Measurements from ENCODE around the gene SPSB4. TPM values are rescaled to one million over a fixed set of nuclear protein-coding genes. Genes with fewer than 3 reads are reported as not detected.

The SPSB4 gene
- total and polyA plus RNA-seq, 2 of the 13 experiments (the other 11 are each of a cell fraction or from before 2014, with no cell fraction given), result not detected

DNA sequence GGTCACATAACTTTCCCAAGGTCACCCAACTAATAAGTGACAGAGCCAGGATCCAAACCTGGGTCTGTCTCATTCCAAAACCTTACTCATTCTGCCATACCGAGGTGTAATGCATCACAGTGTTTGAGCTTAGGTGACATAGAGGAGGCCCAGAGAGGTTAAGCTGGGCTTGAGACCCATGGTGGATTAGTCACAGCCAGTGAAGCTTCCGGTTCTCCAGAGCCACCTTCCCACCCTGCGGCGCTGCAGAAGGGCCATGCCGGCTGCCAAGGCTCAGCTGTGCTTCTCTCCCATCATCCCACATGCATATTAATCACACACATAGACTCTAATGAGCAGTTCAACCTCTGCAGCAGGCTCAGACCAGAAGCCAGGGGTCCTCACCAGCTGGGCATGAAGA is 42.2 kb downstream of the SPSB4 start (continued):
- TF ChIP-seq, protein P1, sequence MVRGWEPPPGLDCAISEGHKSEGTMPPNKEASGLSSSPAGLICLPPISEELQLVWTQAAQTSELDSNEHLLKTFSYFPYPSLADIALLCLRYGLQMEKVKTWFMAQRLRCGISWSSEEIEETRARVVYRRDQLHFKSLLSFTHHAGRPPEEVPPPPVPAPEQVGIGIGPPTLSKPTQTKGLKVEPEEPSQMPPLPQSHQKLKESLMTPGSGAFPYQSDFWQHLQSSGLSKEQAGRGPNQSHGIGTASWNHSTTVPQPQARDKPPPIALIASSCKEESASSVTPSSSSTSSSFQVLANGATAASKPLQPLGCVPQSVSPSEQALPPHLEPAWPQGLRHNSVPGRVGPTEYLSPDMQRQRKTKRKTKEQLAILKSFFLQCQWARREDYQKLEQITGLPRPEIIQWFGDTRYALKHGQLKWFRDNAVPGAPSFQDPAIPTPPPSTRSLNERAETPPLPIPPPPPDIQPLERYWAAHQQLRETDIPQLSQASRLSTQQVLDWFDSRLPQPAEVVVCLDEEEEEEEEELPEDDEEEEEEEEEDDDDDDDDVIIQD (CRISPR knock-in tag; IDR thresholded peaks at IDR 0.05; ENCODE audit: low read depth), result no peak
- TF ChIP-seq RXRB (CRISPR knock-in tag; IDR thresholded peaks at IDR 0.05; ENCODE audit: borderline replicate concordance), result no peak
- TF ChIP-seq, protein P2, sequence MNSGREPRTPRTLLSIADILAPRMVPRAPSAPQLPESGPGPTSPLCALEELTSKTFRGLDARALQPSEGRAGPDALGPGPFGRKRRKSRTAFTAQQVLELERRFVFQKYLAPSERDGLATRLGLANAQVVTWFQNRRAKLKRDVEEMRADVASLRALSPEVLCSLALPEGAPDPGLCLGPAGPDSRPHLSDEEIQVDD (CRISPR knock-in tag; IDR thresholded peaks at IDR 0.05; ENCODE audit: borderline replicate concordance), result no peak
- TF ChIP-seq, protein P3, sequence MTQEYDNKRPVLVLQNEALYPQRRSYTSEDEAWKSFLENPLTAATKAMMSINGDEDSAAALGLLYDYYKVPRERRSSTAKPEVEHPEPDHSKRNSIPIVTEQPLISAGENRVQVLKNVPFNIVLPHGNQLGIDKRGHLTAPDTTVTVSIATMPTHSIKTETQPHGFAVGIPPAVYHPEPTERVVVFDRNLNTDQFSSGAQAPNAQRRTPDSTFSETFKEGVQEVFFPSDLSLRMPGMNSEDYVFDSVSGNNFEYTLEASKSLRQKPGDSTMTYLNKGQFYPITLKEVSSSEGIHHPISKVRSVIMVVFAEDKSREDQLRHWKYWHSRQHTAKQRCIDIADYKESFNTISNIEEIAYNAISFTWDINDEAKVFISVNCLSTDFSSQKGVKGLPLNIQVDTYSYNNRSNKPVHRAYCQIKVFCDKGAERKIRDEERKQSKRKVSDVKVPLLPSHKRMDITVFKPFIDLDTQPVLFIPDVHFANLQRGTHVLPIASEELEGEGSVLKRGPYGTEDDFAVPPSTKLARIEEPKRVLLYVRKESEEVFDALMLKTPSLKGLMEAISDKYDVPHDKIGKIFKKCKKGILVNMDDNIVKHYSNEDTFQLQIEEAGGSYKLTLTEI (CRISPR knock-in tag; conservative IDR thresholded peaks at IDR 0.05), result no peak
- TF ChIP-seq, protein P4, sequence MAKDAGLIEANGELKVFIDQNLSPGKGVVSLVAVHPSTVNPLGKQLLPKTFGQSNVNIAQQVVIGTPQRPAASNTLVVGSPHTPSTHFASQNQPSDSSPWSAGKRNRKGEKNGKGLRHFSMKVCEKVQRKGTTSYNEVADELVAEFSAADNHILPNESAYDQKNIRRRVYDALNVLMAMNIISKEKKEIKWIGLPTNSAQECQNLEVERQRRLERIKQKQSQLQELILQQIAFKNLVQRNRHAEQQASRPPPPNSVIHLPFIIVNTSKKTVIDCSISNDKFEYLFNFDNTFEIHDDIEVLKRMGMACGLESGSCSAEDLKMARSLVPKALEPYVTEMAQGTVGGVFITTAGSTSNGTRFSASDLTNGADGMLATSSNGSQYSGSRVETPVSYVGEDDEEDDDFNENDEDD (CRISPR knock-in tag; IDR thresholded peaks at IDR 0.05; ENCODE audit: borderline replicate concordance), result no peak
- no peak for TF ChIP-seq ZNF263 (CRISPR knock-in tag; IDR thresholded peaks at IDR 0.05)
- TF ChIP-seq, protein P5, sequence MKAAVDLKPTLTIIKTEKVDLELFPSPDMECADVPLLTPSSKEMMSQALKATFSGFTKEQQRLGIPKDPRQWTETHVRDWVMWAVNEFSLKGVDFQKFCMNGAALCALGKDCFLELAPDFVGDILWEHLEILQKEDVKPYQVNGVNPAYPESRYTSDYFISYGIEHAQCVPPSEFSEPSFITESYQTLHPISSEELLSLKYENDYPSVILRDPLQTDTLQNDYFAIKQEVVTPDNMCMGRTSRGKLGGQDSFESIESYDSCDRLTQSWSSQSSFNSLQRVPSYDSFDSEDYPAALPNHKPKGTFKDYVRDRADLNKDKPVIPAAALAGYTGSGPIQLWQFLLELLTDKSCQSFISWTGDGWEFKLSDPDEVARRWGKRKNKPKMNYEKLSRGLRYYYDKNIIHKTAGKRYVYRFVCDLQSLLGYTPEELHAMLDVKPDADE (CRISPR knock-in tag; IDR thresholded peaks at IDR 0.05), result no peak
- no peak for TF ChIP-seq SRSF1 (optimal IDR thresholded peaks at IDR 0.05; ENCODE audit: low read depth, low read length)
